K562 (cell line): ENCODE results near the gene OSCAR. TPM values are rescaled to one million over a fixed set of nuclear protein-coding genes. Genes with fewer than 3 reads are reported as not detected.

Experiments used
- BRD9 ChIP-seq: fragments of 450-650 bp; IDR thresholded peaks from 2 replicates; pipeline ENCODE4 v1.6.1; 2018; ENCODE audit warnings: low read depth; ENCODE audit not compliant: partially characterized antibody
- CBX3 ChIP-seq, 2 experiments: IDR thresholded peaks; 1 replicate in 1 of 2; 2 replicates in 1 of 2; pipeline ENCODE4 v1.6.1; 2012; ENCODE audit warnings: inconsistent platforms in 2 of 2, low read length in 2 of 2, borderline replicate concordance in 1 of 2, control low read depth in 1 of 2
- CEBPB ChIP-seq: fragments of 450-650 bp; IDR thresholded peaks from 2 replicates; pipeline ENCODE4 v1.6.1; 2016; ENCODE audit warnings: missing genetic modification characterization, missing compliant biosample characterization
- CHD2 ChIP-seq: IDR thresholded peaks from 2 replicates; pipeline ENCODE4 v1.6.1; 2011; ENCODE audit warnings: low read depth, low read length
- CREB1 ChIP-seq, 2 experiments: sonication (generic) in 1 of 2; formaldehyde crosslinking in 1 of 2; IDR thresholded peaks; 2 replicates each; pipeline versions ENCODE4 v1.6.1 to v1.8.0; 2012 to 2022; ENCODE audit warnings: inconsistent platforms in 1 of 2, mild to moderate bottlenecking in 1 of 2, missing genetic modification reagents in 1 of 2, moderate library complexity in 1 of 2
- DACH1 ChIP-seq: fragments of 450-650 bp; IDR thresholded peaks from 2 replicates; pipeline ENCODE4 v1.6.1; 2018; ENCODE audit not compliant: partially characterized antibody
- ELK3 ChIP-seq: fragments of 450-650 bp; formaldehyde crosslinking; IDR thresholded peaks from 2 replicates; pipeline ENCODE4 v1.4.0; 2020; ENCODE audit warnings: mild to moderate bottlenecking
- EP400 ChIP-seq: fragments of 450-650 bp; IDR thresholded peaks from 2 replicates; pipeline ENCODE4 v1.6.1; 2017; ENCODE audit warnings: antibody characterized with exemption, mild to moderate bottlenecking, moderate library complexity
- GABPB1 ChIP-seq: sonication (generic); formaldehyde crosslinking; IDR thresholded peaks from 2 replicates; pipeline ENCODE4 v1.8.0; 2022; ENCODE audit warnings: mild to moderate bottlenecking, missing genetic modification reagents
- HDAC2 ChIP-seq: fragments of 450-650 bp; IDR thresholded peaks from 2 replicates; pipeline ENCODE4 v1.6.1; 2016; ENCODE audit warnings: mild to moderate bottlenecking
- RUNX1 ChIP-seq: sonication (generic); IDR thresholded peaks from 2 replicates; pipeline ENCODE4 v1.6.1; 2016; ENCODE audit warnings: antibody characterized with exemption, low read depth
- SAP30 ChIP-seq: fragments of 200-600 bp; sonication (generic); IDR thresholded peaks from 2 replicates; pipeline ENCODE4 v1.6.1; 2012; ENCODE audit warnings: borderline replicate concordance, low read depth, mild to moderate bottlenecking, moderate library complexity, low read length, control low read depth, inconsistent platforms; ENCODE audit not compliant: insufficient read depth, poor library complexity, severe bottlenecking
- SIX5 ChIP-seq, 2 experiments: IDR thresholded peaks; 2 replicates each; pipeline ENCODE4 v1.6.1; 2011; ENCODE audit warnings: low read length in 2 of 2, borderline replicate concordance in 1 of 2, low read depth in 1 of 2, mild to moderate bottlenecking in 1 of 2, moderate library complexity in 1 of 2; ENCODE audit not compliant: insufficient read depth in 1 of 2
- SMARCC2 ChIP-seq: fragments of 450-650 bp; IDR thresholded peaks from 2 replicates; pipeline ENCODE4 v1.6.1; 2017; ENCODE audit warnings: antibody characterized with exemption, moderate library complexity, mild to moderate bottlenecking, low read depth
- TAF9B ChIP-seq: fragments of 450-650 bp; IDR thresholded peaks from 2 replicates; pipeline ENCODE4 v1.6.1; 2018; ENCODE audit warnings: mild to moderate bottlenecking; ENCODE audit not compliant: partially characterized antibody
- TRIM28 ChIP-seq: fragments of 450-650 bp; IDR thresholded peaks from 2 replicates; pipeline ENCODE4 v1.6.1; 2017
- YY1 ChIP-seq, 3 experiments: IDR thresholded peaks; 2 replicates each; pipeline ENCODE4 v1.6.1; 2011; ENCODE audit warnings: low read length in 2 of 3, mild to moderate bottlenecking in 2 of 3, moderate library complexity in 2 of 3, borderline replicate concordance in 1 of 3, control low read depth in 1 of 3, low read depth in 1 of 3; ENCODE audit not compliant: insufficient read depth in 3 of 3, insufficient replicate concordance in 2 of 3, control insufficient read depth in 1 of 3, insufficient read length in 1 of 3; ENCODE audit errors: extremely low read depth in 1 of 3
- ZNF24 ChIP-seq: fragments of 450-650 bp; IDR thresholded peaks from 2 replicates; pipeline ENCODE4 v1.6.1; 2016
- polyA plus RNA-seq, 8 experiments: library from polyadenylated mRNA; depleted of rRNA in 4 of 8; stranded (reverse) in 5 of 8; unstranded in 3 of 8; fragments of >200 nt; fragmentation: Nextera tagmentation in 2 of 8; fragmentation: Illumina TruSeq in 1 of 8; extraction: Ambion mirVana in 2 of 8; extraction: Trizol in 1 of 8; gene quantifications; 2 replicates each; pipeline versions ENCODE4 v1.2.1 to v1.2.3, GENCODE V29; 2011 to 2014; ENCODE audit warnings: inconsistent platforms in 1 of 8, missing spikeins in 1 of 8
- total RNA-seq, 7 experiments: library from RNA; depleted of rRNA in 6 of 7; stranded (reverse); fragments of >200 nt in 6 of 7; fragmentation: Illumina TruSeq in 2 of 7; extraction: Trizol in 2 of 7; gene quantifications; 2 replicates each; pipeline versions ENCODE4 v1.2.1 to v1.2.3, GENCODE V29; 2011 to 2021; ENCODE audit warnings: low replicate concordance in 1 of 7
- TF ChIP-seq, protein P1 (sequence below): fragments of 250-450 bp; sonication (Bioruptor Pico); IDR thresholded peaks from 2 replicates; pipeline ENCODE4 v1.8.0; 2022; ENCODE audit warnings: moderate library complexity, mild to moderate bottlenecking, inconsistent platforms
- TF ChIP-seq, protein P2 (sequence below), 2 experiments: fragments of 450-650 bp; IDR thresholded peaks; 2 replicates each; pipeline ENCODE4 v1.6.1; 2018; ENCODE audit warnings: mild to moderate bottlenecking in 2 of 2, low read depth in 1 of 2; ENCODE audit not compliant: partially characterized antibody in 2 of 2

OSCAR gene
- total and polyA plus RNA-seq, 9 of the 15 experiments (the other 6 are each of a cell fraction or from before 2014, with no cell fraction given) = 0.09 to 0.62 (median 0.13) TPM; not detected in 5

DNA sequence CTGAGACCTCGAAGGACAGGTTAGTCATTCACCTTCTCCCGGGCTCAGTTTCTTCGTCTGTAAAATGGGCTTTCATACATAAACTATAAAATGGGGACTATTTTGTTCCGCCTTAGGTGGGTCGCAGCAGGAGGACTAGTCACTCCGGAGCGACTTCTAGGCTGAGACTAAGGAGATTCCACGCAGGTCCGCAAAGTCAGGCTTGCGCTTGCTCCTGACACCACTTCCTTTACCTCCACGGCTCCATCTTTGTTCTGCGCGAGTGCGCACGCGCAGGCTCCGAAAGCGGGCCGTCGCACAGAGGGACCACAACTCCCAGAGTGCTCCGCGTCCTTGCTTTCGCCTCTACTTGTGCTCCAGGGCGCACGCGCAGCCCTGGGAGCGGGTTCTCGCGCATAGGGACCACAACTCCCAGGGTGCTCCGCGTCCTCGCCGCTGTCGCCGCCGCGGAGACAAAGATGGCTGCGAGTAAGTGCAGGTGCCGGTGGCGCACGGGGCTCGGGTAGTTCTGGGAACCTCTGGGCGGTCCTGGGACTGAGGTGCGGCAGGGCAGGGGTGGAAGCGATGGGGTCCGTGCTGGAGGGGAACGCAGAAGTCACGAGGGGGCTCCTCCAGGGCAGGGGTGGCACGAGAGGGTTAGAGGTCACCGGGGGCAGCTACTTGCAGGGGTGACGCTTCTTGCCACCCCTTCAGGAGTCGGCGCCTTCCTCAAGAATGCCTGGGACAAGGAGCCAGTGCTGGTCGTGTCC is 2.0 kb upstream of the OSCAR start, which contains the start of gene NDUFA3 (continued):
- TF ChIP-seq SAP30 = peak; percentile 48
- no peak for TF ChIP-seq SMARCC2
- TF ChIP-seq CHD2 = peak; percentile 66; the same call in 1 of the 2 replicates
- TF ChIP-seq ZNF24 = peak; percentile 55; the same call in 1 of the 2 replicates
- TF ChIP-seq DACH1 = no peak
- TF ChIP-seq, protein P1, sequence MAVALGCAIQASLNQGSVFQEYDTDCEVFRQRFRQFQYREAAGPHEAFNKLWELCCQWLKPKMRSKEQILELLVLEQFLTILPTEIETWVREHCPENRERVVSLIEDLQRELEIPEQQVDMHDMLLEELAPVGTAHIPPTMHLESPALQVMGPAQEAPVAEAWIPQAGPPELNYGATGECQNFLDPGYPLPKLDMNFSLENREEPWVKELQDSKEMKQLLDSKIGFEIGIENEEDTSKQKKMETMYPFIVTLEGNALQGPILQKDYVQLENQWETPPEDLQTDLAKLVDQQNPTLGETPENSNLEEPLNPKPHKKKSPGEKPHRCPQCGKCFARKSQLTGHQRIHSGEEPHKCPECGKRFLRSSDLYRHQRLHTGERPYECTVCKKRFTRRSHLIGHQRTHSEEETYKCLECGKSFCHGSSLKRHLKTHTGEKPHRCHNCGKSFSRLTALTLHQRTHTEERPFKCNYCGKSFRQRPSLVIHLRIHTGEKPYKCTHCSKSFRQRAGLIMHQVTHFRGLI = no peak
- no peak for TF ChIP-seq RUNX1
- no peak for TF ChIP-seq CEBPB
- TF ChIP-seq TAF9B = peak; percentile 83
- no peak for TF ChIP-seq ELK3 (CRISPR knock-in tag)
- peak; percentile 100 for TF ChIP-seq HDAC2
- peak; percentile 84; the same call in 1 of the 2 replicates for TF ChIP-seq GABPB1 (CRISPR knock-in tag)
- TF ChIP-seq CBX3 (IDR thresholded peaks at IDR 0.05; ENCODE audit: borderline replicate concordance in 1 of 2, low read length in 2 of 2) = peak in 1 of 2 experiments; percentile 96; a peak in 2 of 3 replicates
- TF ChIP-seq SIX5 (IDR thresholded peaks at IDR 0.05; ENCODE audit: borderline replicate concordance in 1 of 2, insufficient read depth in 1 of 2, low read depth in 1 of 2, low read length in 2 of 2) = peak; percentile 85 to 86
- TF ChIP-seq EP400 = peak; percentile 70; the same call in 1 of the 2 replicates
- peak; percentile 85 for TF ChIP-seq CREB1 (IDR thresholded peaks at IDR 0.05)
- TF ChIP-seq CREB1 (CRISPR knock-in tag; IDR thresholded peaks at IDR 0.05) = peak; percentile 90
- TF ChIP-seq, protein P2, sequence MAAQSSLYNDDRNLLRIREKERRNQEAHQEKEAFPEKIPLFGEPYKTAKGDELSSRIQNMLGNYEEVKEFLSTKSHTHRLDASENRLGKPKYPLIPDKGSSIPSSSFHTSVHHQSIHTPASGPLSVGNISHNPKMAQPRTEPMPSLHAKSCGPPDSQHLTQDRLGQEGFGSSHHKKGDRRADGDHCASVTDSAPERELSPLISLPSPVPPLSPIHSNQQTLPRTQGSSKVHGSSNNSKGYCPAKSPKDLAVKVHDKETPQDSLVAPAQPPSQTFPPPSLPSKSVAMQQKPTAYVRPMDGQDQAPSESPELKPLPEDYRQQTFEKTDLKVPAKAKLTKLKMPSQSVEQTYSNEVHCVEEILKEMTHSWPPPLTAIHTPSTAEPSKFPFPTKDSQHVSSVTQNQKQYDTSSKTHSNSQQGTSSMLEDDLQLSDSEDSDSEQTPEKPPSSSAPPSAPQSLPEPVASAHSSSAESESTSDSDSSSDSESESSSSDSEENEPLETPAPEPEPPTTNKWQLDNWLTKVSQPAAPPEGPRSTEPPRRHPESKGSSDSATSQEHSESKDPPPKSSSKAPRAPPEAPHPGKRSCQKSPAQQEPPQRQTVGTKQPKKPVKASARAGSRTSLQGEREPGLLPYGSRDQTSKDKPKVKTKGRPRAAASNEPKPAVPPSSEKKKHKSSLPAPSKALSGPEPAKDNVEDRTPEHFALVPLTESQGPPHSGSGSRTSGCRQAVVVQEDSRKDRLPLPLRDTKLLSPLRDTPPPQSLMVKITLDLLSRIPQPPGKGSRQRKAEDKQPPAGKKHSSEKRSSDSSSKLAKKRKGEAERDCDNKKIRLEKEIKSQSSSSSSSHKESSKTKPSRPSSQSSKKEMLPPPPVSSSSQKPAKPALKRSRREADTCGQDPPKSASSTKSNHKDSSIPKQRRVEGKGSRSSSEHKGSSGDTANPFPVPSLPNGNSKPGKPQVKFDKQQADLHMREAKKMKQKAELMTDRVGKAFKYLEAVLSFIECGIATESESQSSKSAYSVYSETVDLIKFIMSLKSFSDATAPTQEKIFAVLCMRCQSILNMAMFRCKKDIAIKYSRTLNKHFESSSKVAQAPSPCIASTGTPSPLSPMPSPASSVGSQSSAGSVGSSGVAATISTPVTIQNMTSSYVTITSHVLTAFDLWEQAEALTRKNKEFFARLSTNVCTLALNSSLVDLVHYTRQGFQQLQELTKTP (IDR thresholded peaks at IDR 0.05; ENCODE audit: low read depth in 1 of 2, partially characterized antibody in 2 of 2) = peak in 1 of 2 experiments; percentile 94
- 0 out of 2 replicates have a peak, but pooled peaks have one; percentile 63 for TF ChIP-seq TRIM28
- peak; percentile 80 to 97 (median 96) for TF ChIP-seq YY1 (IDR thresholded peaks at IDR 0.05; ENCODE audit: borderline replicate concordance in 1 of 3, control insufficient read depth in 1 of 3, extremely low read depth in 1 of 3, insufficient read depth in 3 of 3, insufficient read length in 1 of 3, insufficient replicate concordance in 2 of 3, low read depth in 1 of 3, low read length in 2 of 3)
- peak; percentile 89 for TF ChIP-seq BRD9
